Activated naive CD8-positive, alpha-beta T cell treated with anti-CD3 and anti-CD28 coated beads for 36 hours (primary cell): ENCODE results near the gene MLX. TPM values are rescaled to one million over a fixed set of nuclear protein-coding genes. Genes with fewer than 3 reads are reported as not detected.
A peak's percentile ranks its signal among the peaks of the same experiment; 100 is the strongest.
"Not testable (repeated sequence)": the region's sequence is repeated elsewhere in the genome, so short reads cannot be mapped to it uniquely, and the experiment has no call there.

ENCODE experiments used
- DNase-seq: peaks from one replicate; pipeline ENCODE4 v3.0.0; 2021
- H3K27ac Mint-ChIP-seq: one replicate; pipeline ENCODE4 v1.8.0; 2022; ENCODE audit warnings: mild to moderate bottlenecking, moderate library complexity, mixed read lengths
- H3K27me3 Mint-ChIP-seq: one replicate; pipeline ENCODE4 v1.8.0; 2022; ENCODE audit warnings: mild to moderate bottlenecking, mixed read lengths
- H3K36me3 Mint-ChIP-seq: one replicate; pipeline ENCODE4 v1.8.0; 2021; ENCODE audit warnings: mild to moderate bottlenecking, mixed read lengths
- H3K4me1 Mint-ChIP-seq: one replicate; pipeline ENCODE4 v1.8.0; 2021; ENCODE audit warnings: mixed read lengths
- H3K4me3 Mint-ChIP-seq: one replicate; pipeline ENCODE4 v1.8.0; 2022; ENCODE audit warnings: mild to moderate bottlenecking, moderate library complexity, mixed read lengths
- H3K9me3 Mint-ChIP-seq: one replicate; pipeline ENCODE4 v1.8.0; 2022; ENCODE audit warnings: mixed read lengths
- total RNA-seq, 2 experiments: library from RNA; stranded (reverse); gene quantifications; one replicate each; pipeline ENCODE4 v1.2.3, GENCODE V29; 2021

The MLX gene
- total RNA-seq, 2 experiments from 2014 or later: 57.3 to 57.5 TPM

GRCh38 chr17:42608305-42609181, 41.6 kb downstream of the MLX start:
- no peak for DNase-seq
- H3K4me1 Mint-ChIP-seq: peaks cover 40% of the 10 kb centered on the region
- peak overlapping the region; percentile 94 for H3K27ac Mint-ChIP-seq
- no peaks in the 10 kb centered on the region for H3K27me3 Mint-ChIP-seq
- H3K4me3 Mint-ChIP-seq: peak overlapping the region; percentile 95
- H3K36me3 Mint-ChIP-seq: peaks cover 22% of the 10 kb centered on the region
- no peaks in the 10 kb centered on the region for H3K9me3 Mint-ChIP-seq

GRCh38 chr17:42609182-42609813, 42.4 kb downstream of the MLX start, which contains the start of the genes RETREG3 and TUBG1:
RETREG3 (minus strand) TSS chr17:42609374; CDS start chr17:42609324, 50 bp downstream.
TUBG1 (plus strand) TSS chr17:42609683; CDS start chr17:42609738, 55 bp downstream.
- no peaks in the 10 kb centered on the region for H3K27me3 Mint-ChIP-seq
- no peaks in the 10 kb centered on the region for H3K9me3 Mint-ChIP-seq
- peaks cover 29% of the 10 kb centered on the region for H3K36me3 Mint-ChIP-seq
- peak within 1 kb of the TSS; percentile 95 for H3K4me3 Mint-ChIP-seq
- H3K4me1 Mint-ChIP-seq: peaks cover 36% of the 10 kb centered on the region
- peak within 1 kb of the TSS; percentile 94 for H3K27ac Mint-ChIP-seq
- peak; percentile 100 for DNase-seq

GRCh38 chr17:42609814-42610801, 43.2 kb downstream of the MLX start:
- not testable (repeated sequence) for H3K9me3 Mint-ChIP-seq, H3K27me3 Mint-ChIP-seq
- Mint-ChIP-seq H3K36me3 (peaks cover 33% of the 10 kb centered on the region), H3K4me3 (peak overlapping the region; percentile 95), H3K4me1 (peaks cover 28% of the 10 kb centered on the region), H3K27ac (peak overlapping the region; percentile 94)
- DNase-seq: peak; percentile 21

- Mint-ChIP-seq H3K27ac (no peak overlapping the region), H3K4me1 (peaks cover 12% of the 10 kb centered on the region), H3K9me3 (no peaks in the 10 kb centered on the region), H3K36me3 (peaks cover 30% of the 10 kb centered on the region), H3K27me3 (no peaks in the 10 kb centered on the region), H3K4me3 (no peak overlapping the region)
- DNase-seq: no peak
Measured at GRCh38 chr17:42612013-42612412, 45.1 kb downstream of the MLX start.

- peaks cover 31% of the 10 kb centered on the region for H3K36me3 Mint-ChIP-seq
- no peak overlapping the region for H3K4me3 Mint-ChIP-seq
- peaks cover 2% of the 10 kb centered on the region for H3K4me1 Mint-ChIP-seq
- no peaks in the 10 kb centered on the region for H3K27me3 Mint-ChIP-seq
- H3K9me3 Mint-ChIP-seq: no peaks in the 10 kb centered on the region
- no peak overlapping the region for H3K27ac Mint-ChIP-seq
- DNase-seq: no peak
Measured at GRCh38 chr17:42613699-42614295, 46.9 kb downstream of the MLX start.

- H3K36me3 Mint-ChIP-seq: peaks cover 19% of the 10 kb centered on the region
- no peak overlapping the region for H3K4me3 Mint-ChIP-seq
- no peak overlapping the region for H3K27ac Mint-ChIP-seq
- peaks cover 2% of the 10 kb centered on the region for H3K4me1 Mint-ChIP-seq
- H3K9me3 Mint-ChIP-seq: no peaks in the 10 kb centered on the region
- DNase-seq: no peak
- H3K27me3 Mint-ChIP-seq: no peaks in the 10 kb centered on the region
Measured at GRCh38 chr17:42617956-42618431, 51.1 kb downstream of the MLX start.

GRCh38 chr17:42618442-42619150, 51.7 kb downstream of the MLX start:
- Mint-ChIP-seq H3K9me3 (no peaks in the 10 kb centered on the region), H3K4me1 (peaks cover 2% of the 10 kb centered on the region), H3K36me3 (peaks cover 17% of the 10 kb centered on the region), H3K27ac (no peak overlapping the region), H3K27me3 (no peaks in the 10 kb centered on the region), H3K4me3 (no peak overlapping the region)
- no peak for DNase-seq

GRCh38 chr17:42621987-42622386, 55.1 kb downstream of the MLX start:
- H3K27ac Mint-ChIP-seq, H3K4me1 Mint-ChIP-seq, H3K9me3 Mint-ChIP-seq, H3K36me3 Mint-ChIP-seq, DNase-seq, H3K27me3 Mint-ChIP-seq, H3K4me3 Mint-ChIP-seq: not testable (repeated sequence)

Other genes starting within 250 kb of the MLX start
- 100 to 1,000 TPM; 221 to 223 TPM for gene STAT3, start 178.7 kb upstream of the MLX start, total RNA-seq
- 1 to 10 TPM; 1.7 to 1.9 TPM for gene CAVIN1, start 143.8 kb upstream of the MLX start, total RNA-seq
- 1 to 10 TPM; 3.4 to 5.6 TPM for gene ATP6V0A1, start 108.2 kb upstream of the MLX start, total RNA-seq
- 10 to 100 TPM; 10.6 to 13.6 TPM for gene NAGLU, start 30.9 kb upstream of the MLX start, total RNA-seq
- under 1 TPM; 0.25 to 0.26 TPM for gene HSD17B1, start 14.2 kb upstream of the MLX start, total RNA-seq
- 100 to 1,000 TPM; 111 TPM for gene COASY, start 5.0 kb upstream of the MLX start, total RNA-seq
- 10 to 100 TPM; 32.5 to 36.2 TPM for gene PSMC3IP, start 10.6 kb downstream of the MLX start, total RNA-seq
- gene RETREG3, start 42.3 kb downstream of the MLX start, total RNA-seq: 10 to 100 TPM; 18.3 to 22.7 TPM
- gene TUBG1, start 42.6 kb downstream of the MLX start, total RNA-seq: 10 to 100 TPM; 93.1 to 95.4 TPM
- gene TUBG2, start 92.2 kb downstream of the MLX start, total RNA-seq: 1 to 10 TPM; 7.1 to 7.8 TPM
- gene PLEKHH3, start 109.9 kb downstream of the MLX start, total RNA-seq: under 1 TPM; 0.85 to 0.90 TPM
- under 1 TPM; 0.12 to 0.25 TPM for gene CCR10, start 114.7 kb downstream of the MLX start, total RNA-seq
- gene CNTNAP1, start 115.4 kb downstream of the MLX start, total RNA-seq: under 1 TPM; 0.68 to 0.70 TPM
- gene EZH1, start 177.9 kb downstream of the MLX start, total RNA-seq: 10 to 100 TPM; 14.4 to 17.5 TPM
- not detected for gene RAMP2, start 194.1 kb downstream of the MLX start, total RNA-seq
- 10 to 100 TPM; 90.4 to 91.7 TPM for gene VPS25, start 206.3 kb downstream of the MLX start, total RNA-seq
- gene WNK4, start 213.5 kb downstream of the MLX start, total RNA-seq: under 1 TPM; 0.25 to 0.26 TPM
- gene COA3, start 231.6 kb downstream of the MLX start, total RNA-seq: 10 to 100 TPM; 42.0 to 42.2 TPM
- gene CNTD1, start 231.8 kb downstream of the MLX start, total RNA-seq: not detected